Measurements from ENCODE around the gene PBX1.

Gene PBX1

GRCh38 chr1:164759979-164760469 is 201.0 kb downstream of the PBX1 start:
- no peak for DNase-seq (ENCODE audit: low read depth in 2 of 2)

- DNase-seq (ENCODE audit: low read depth in 2 of 2), result no peak
These were observed 201.6 kb downstream of the PBX1 start for GRCh38 chr1:164760569-164760968.

GRCh38 chr1:164761009-164761408 is 202.0 kb downstream of the PBX1 start:
- DNase-seq (ENCODE audit: low read depth in 2 of 2), result no peak

- DNase-seq (ENCODE audit: low read depth in 2 of 2), result no peak
These were observed 204.1 kb downstream of the PBX1 start for GRCh38 chr1:164763098-164763497.

- DNase-seq (ENCODE audit: low read depth in 2 of 2), result no peak
These were observed 205.3 kb downstream of the PBX1 start for GRCh38 chr1:164764333-164764732.

DNA sequence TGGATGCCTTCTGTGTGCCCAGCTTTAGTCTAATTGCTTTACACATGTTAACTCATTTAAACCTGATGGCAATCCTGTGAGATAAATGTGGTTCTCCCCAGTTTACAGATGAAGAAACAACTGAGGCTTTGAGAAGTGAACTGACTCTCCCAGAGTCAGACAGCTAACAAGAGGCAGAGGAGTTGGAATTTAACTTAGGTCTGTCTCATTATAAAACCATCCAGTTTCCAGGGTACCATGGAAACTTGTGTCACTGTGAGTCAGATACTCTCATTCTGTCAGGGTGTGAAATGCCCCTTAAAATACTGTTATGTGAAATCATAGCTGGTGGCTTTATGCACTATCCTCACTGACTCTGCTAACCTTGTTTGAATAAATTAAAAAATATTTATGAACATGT is 206.6 kb downstream of the PBX1 start:
- DNase-seq (ENCODE audit: low read depth in 2 of 2), result no peak

GRCh38 chr1:164765992-164766720 is 207.2 kb downstream of the PBX1 start:
- no peak for DNase-seq (ENCODE audit: low read depth in 2 of 2)

DNA sequence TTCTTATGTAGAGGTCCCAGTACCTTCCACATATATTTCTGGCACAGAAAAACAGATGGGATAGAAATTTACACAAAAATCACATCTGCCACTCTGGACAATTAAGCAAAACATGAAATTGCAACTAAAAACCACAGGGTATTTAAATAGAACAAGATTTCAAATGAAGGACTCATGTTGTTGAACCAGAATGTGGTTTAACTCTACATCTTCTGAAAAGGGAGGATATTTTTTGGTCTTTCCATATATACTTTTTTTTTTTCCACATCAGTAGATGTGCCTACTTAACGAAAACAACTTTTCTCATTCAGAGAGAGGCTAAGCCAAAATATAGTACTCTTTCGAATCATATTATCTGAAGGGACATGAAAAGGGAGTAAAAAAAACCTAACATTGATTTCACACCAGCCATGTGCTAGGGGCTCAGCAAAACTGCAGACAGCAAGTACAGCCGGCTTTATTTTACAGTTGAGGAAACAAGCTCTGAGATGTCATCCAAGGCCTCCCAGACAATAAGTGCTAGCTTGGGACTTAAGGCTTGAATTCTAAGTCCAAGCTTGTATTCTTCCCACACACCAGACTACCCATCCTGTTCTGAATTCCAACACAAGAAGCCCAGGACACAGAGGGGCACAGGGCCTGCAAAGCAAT is 208.9 kb downstream of the PBX1 start:
- DNase-seq (ENCODE audit: low read depth in 2 of 2), result no peak

GRCh38 chr1:164768619-164769018 is 209.6 kb downstream of the PBX1 start:
- no peak for DNase-seq (ENCODE audit: low read depth in 2 of 2)

GRCh38 chr1:164769486-164770130 is 210.6 kb downstream of the PBX1 start:
- DNase-seq (ENCODE audit: low read depth in 2 of 2), result no peak

- DNase-seq (ENCODE audit: low read depth in 2 of 2), result no peak
These were observed 211.1 kb downstream of the PBX1 start for GRCh38 chr1:164770131-164770529.

DNA sequence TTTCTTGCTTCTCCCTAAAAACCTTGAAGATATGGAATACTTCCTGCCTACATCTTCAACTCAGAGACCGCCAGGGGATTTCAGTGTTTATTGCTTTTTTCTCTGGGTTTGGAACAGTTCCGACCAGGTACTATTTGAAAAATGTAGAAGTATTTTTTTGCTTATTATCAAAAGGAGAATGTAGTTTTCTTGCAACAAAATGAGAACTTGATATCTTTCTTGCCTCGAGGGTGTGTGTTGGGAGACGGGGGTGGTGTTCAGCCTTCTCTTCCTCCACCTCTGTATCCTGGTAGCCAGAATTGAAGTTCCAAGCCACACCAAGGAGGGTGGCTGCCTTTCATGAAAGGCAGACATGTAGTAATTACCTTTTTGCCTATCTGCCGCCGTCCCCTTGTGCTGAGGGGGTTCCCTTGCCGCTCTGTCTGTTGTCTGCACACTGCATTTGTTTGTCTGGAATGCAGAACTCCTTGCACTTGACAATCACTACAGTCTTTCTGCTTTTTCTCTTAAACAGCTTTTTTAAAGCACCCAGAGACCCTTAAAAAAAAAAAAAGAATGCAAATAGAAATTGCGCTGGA is 212.1 kb downstream of the PBX1 start:
- DNase-seq (ENCODE audit: low read depth in 2 of 2), result no peak

DNA sequence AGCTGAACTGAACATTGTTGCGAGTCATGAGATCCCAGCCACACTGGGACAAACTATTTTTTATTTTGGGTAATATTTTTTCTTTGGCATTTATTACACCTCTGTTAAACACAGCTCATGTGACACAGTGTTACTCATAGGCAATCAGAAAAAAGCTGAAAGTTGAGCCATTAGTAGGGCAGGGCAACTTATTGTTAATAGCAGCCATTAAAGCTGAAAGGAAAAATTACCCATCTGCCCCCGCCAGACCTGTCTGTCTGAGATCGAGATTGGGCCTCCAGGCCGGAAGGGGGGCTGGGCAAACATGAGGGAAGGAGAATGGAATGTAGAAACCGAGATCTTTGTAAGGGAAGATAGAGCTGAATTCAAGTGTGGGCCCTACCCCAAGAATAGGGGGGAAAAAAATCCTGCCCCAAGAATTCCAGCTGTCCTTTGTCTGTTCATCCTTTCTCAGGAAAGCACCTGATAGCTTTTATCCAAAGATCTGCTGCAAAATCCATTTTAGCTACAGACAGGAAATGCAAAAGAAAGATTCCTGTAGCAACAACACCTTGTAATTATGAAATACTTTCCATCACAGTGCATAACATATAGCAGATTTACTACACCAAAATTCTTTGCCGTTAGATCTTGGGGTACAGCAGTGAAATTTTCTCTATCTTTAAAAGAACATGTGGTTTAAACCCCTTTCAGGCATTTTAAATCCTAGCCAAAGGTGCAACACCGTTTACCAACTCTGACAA is 212.8 kb downstream of the PBX1 start:
- no peak for DNase-seq (ENCODE audit: low read depth in 2 of 2)

GRCh38 chr1:164772635-164773034 is 213.7 kb downstream of the PBX1 start:
- no peak for DNase-seq (ENCODE audit: low read depth in 2 of 2)

- no peak for DNase-seq (ENCODE audit: low read depth in 2 of 2)
These were observed 214.1 kb downstream of the PBX1 start for GRCh38 chr1:164773102-164773501.

GRCh38 chr1:164774413-164774812 is 215.4 kb downstream of the PBX1 start:
- DNase-seq (ENCODE audit: low read depth in 2 of 2), result no peak

GRCh38 chr1:164774819-164775654 is 216.1 kb downstream of the PBX1 start:
- DNase-seq (ENCODE audit: low read depth in 2 of 2), result no peak

DNA sequence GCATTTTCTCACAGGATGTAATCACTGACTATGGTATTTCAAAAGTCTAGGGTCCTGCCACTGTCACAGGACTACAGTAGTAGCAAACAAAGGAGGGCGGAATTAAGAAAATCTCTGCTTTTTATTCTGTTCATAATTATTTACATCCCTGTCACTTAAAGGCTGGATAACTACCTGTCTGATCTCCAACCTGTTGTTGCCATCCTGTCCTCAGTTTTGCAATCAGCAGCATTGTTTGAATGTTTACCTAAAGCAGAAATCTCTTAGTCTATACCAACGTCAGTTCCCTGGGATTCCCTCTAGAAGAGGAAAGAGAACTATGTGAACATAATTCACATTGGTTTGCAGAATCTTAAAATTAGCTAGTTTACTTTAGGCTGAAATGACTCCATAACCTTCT is 218.5 kb downstream of the PBX1 start:
- no peak for DNase-seq (ENCODE audit: low read depth in 2 of 2)

GRCh38 chr1:164779376-164779775 is 220.4 kb downstream of the PBX1 start:
- DNase-seq (ENCODE audit: low read depth in 2 of 2), result no peak

DNA sequence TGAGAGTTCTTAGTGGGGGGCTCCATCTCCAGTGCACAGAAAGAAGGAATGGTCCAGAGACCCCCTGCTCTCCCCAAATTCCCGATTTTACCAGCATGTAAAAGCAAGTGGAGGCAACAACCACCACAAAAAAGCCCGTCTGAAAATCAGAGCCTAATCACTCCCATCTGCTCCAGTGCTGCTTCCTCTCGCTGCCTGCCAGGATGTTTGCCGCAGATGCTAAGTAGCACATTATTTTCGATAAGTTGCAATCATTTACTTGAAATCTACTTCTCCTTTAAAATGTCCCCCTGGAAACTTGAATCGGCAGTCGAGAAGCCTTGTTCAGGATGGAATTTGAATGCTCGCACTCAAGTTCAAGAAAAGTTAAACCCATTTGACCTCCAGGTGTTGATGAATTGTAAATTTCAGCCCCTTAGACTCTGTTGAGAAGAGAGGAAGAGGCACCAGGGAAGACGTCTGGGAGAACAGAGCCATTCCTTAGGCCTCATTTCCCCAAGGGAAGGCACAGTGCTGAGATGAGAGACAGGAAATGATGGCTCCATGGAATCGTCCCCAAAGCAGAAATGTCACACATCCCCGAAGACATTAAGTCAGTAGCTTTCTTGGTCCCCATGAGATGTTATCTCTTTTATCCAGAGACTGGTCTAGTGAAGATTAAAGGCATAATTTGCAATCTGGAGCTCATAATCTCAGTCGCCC is 221.3 kb downstream of the PBX1 start:
- no peak for DNase-seq (ENCODE audit: low read depth in 2 of 2)
